Esophagus squamous epithelium (tissue), 5 donors: ENCODE measurements around the gene TAAR9. TPM values are rescaled to one million over a fixed set of nuclear protein-coding genes. Genes with fewer than 3 reads are reported as not detected.

Source experiments
- DNase-seq: peaks from one replicate; lab custom pipeline; 2025; lab: John Stamatoyannopoulos, UW
- H3K27ac ChIP-seq, 4 donors: fragments of 200-600 bp; sonication (generic); one replicate each; pipeline ENCODE4 v1.5.1; 2016 to 2019; ENCODE audit warnings: mild to moderate bottlenecking in 1 of 4
- H3K27me3 ChIP-seq, 4 donors: fragments of 200-600 bp; sonication (generic); 1 replicate in 3 of 4; 2 replicates in 1 of 4; pipeline versions ENCODE4 v1.5.1 to v1.6.0; 2017 to 2021; ENCODE audit warnings: antibody characterized with exemption in 1 of 4
- H3K36me3 ChIP-seq, 3 donors: fragments of 200-600 bp; sonication (generic); one replicate each; pipeline ENCODE4 v1.5.1; 2016 to 2019
- H3K4me1 ChIP-seq, 3 donors: fragments of 200-600 bp; sonication (generic); one replicate each; pipeline ENCODE4 v1.5.1; 2017 to 2019
- H3K4me3 ChIP-seq, 4 donors: fragments of 200-600 bp; sonication (generic); 1 replicate in 3 of 4; 2 replicates in 1 of 4; pipeline ENCODE4 v1.5.1; 2016 to 2019; ENCODE audit warnings: mild to moderate bottlenecking in 2 of 4, moderate library complexity in 1 of 4
- H3K9me3 ChIP-seq, 3 donors: fragments of 200-600 bp; sonication (generic); one replicate each; pipeline ENCODE4 v1.5.1; 2016 to 2019
- POLR2A ChIP-seq, 4 donors: fragments of 450-650 bp; IDR thresholded peaks; one replicate each; pipeline ENCODE4 v1.6.1; 2017; ENCODE audit warnings: antibody characterized with exemption in 4 of 4, mild to moderate bottlenecking in 4 of 4, moderate library complexity in 3 of 4
- WGBS, 2 donors: methylation state at CpG; one replicate each; pipeline ENCODE4 v1.1.5; 2018; 5-methylcytosine and 5-hydroxymethylcytosine counted together
- intact Hi-C: fragments of 100-400 bp; cut with DNase I; formaldehyde crosslinking; loops from one replicate; pipeline ENCODE4 v1.15.0; 2022
- total RNA-seq, 4 donors: library from RNA; depleted of rRNA; stranded (reverse); fragments of >200 nt; gene quantifications; one replicate each; pipeline ENCODE4 v1.1.0, GENCODE V29; 2016
- TF ChIP-seq, protein P1 (sequence below), 6 experiments: fragments of 450-650 bp in 4 of 6; fragments of 200-600 bp in 2 of 6; sonication (generic) in 2 of 6; IDR thresholded peaks; one replicate each; pipeline ENCODE4 v1.5.1; 2016 to 2019; ENCODE audit warnings: antibody characterized with exemption in 6 of 6, mild to moderate bottlenecking in 4 of 6, moderate library complexity in 4 of 6
- donor health status: DM: yes; HTN: yes; CAD: no.

Gene TAAR9
- total RNA-seq, 4 donors from 2014 or later: not detected

DNA sequence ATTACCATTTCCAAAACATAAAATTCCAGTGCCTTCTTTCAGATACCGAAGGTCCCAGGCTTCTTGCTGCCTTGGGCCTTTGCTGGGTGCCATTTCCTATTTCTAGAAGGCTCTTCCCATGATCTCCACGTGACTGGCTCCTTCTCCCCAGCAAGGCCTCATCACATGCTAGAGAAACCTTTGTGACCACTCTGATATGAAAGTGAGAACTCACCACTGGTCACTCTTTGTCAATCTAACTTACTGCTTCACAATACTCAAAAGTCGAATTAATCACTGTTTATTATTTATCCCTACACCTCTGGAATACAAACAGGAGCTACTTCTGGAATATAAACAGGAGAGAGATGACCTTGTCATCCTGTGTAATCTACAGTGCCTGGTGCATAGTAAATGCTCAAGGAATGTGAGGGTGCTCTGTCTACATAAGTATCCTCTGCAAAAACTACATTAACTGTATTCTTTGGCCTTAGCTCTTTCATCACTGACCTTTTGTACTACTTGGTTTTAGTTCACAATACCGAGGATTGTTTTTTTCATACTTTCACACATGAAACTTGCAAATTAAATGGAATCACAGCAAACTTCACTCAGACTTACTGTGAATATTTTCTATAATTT lies 26.8 kb upstream of the TAAR9 start:
- H3K9me3 ChIP-seq: no peaks in the 10 kb centered on the region
- H3K4me3 ChIP-seq: peak overlapping the region in 3 of 4 donors; percentile 87 to 96 (median 92)
- H3K27me3 ChIP-seq: no peaks in the 10 kb centered on the region
- no peak for DNase-seq
- WGBS, 2 donors: 35 to 48% methylated on average over 4 of the region's 4 CpGs
- no peak for TF ChIP-seq POLR2A (IDR thresholded peaks at IDR 0.05)
- TF ChIP-seq, protein P1, sequence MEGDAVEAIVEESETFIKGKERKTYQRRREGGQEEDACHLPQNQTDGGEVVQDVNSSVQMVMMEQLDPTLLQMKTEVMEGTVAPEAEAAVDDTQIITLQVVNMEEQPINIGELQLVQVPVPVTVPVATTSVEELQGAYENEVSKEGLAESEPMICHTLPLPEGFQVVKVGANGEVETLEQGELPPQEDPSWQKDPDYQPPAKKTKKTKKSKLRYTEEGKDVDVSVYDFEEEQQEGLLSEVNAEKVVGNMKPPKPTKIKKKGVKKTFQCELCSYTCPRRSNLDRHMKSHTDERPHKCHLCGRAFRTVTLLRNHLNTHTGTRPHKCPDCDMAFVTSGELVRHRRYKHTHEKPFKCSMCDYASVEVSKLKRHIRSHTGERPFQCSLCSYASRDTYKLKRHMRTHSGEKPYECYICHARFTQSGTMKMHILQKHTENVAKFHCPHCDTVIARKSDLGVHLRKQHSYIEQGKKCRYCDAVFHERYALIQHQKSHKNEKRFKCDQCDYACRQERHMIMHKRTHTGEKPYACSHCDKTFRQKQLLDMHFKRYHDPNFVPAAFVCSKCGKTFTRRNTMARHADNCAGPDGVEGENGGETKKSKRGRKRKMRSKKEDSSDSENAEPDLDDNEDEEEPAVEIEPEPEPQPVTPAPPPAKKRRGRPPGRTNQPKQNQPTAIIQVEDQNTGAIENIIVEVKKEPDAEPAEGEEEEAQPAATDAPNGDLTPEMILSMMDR (IDR thresholded peaks at IDR 0.05): no peak
- peak overlapping the region in 3 of 4 donors; percentile 12 to 96 (median 95) for H3K27ac ChIP-seq
- peaks cover 11 to 43% (median 22%) of the 10 kb centered on the region in 3 donors for H3K4me1 ChIP-seq
- intact Hi-C loops: no loop called here
- peaks cover 0 to 8% (median 0%) of the 10 kb centered on the region in 3 donors for H3K36me3 ChIP-seq

DNA sequence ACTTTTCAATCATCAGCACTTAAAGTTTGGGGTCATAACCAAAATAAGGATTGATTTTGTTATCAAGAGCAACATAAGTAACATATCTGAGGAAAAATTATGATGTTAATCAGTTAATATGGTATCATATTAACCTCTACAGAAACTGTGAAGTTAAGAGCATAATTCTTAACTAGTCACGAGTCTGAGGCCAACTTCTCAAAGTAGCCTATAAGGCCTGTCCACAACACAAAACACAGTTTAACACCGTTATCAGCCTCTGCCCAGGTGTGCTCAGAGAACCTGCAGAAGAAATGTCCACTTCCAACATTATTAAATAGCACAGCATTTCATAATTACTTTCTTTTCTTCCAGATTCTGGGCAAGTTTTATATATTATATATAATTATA lies 26.3 kb upstream of the TAAR9 start:
- peaks cover 0 to 8% (median 0%) of the 10 kb centered on the region in 3 donors for H3K36me3 ChIP-seq
- TF ChIP-seq, protein P1 (IDR thresholded peaks at IDR 0.05): no peak
- TF ChIP-seq POLR2A (IDR thresholded peaks at IDR 0.05): no peak
- WGBS, 2 donors: 16 to 31% methylated on average over 2 of the region's 2 CpGs
- H3K27ac ChIP-seq: peak overlapping the region in 3 of 4 donors; percentile 85 to 96 (median 95)
- H3K9me3 ChIP-seq: no peaks in the 10 kb centered on the region
- H3K27me3 ChIP-seq: no peaks in the 10 kb centered on the region
- DNase-seq: no peak
- peaks cover 10 to 43% (median 18%) of the 10 kb centered on the region in 3 donors for H3K4me1 ChIP-seq
- intact Hi-C loops: no loop called here
- H3K4me3 ChIP-seq: peak overlapping the region; percentile 78 to 96 (median 90)

- H3K27me3 ChIP-seq: no peaks in the 10 kb centered on the region
- peaks cover 0 to 8% (median 0%) of the 10 kb centered on the region in 3 donors for H3K36me3 ChIP-seq
- no peaks in the 10 kb centered on the region for H3K9me3 ChIP-seq
- peaks cover 8 to 43% (median 16%) of the 10 kb centered on the region in 3 donors for H3K4me1 ChIP-seq
- H3K4me3 ChIP-seq: peak overlapping the region; percentile 78 to 96 (median 90)
- DNase-seq: no peak
- peak overlapping the region; percentile 85 to 96 (median 94) for H3K27ac ChIP-seq
- intact Hi-C loops: no loop called here
- WGBS, 2 donors: 0 to 1% methylated on average over 7 of the region's 7 CpGs
- TF ChIP-seq, protein P1 (IDR thresholded peaks at IDR 0.05): no peak
- no peak for TF ChIP-seq POLR2A (IDR thresholded peaks at IDR 0.05)
These were observed 25.8 kb upstream of the TAAR9 start for GRCh38 chr6:132512342-132512637.

DNA sequence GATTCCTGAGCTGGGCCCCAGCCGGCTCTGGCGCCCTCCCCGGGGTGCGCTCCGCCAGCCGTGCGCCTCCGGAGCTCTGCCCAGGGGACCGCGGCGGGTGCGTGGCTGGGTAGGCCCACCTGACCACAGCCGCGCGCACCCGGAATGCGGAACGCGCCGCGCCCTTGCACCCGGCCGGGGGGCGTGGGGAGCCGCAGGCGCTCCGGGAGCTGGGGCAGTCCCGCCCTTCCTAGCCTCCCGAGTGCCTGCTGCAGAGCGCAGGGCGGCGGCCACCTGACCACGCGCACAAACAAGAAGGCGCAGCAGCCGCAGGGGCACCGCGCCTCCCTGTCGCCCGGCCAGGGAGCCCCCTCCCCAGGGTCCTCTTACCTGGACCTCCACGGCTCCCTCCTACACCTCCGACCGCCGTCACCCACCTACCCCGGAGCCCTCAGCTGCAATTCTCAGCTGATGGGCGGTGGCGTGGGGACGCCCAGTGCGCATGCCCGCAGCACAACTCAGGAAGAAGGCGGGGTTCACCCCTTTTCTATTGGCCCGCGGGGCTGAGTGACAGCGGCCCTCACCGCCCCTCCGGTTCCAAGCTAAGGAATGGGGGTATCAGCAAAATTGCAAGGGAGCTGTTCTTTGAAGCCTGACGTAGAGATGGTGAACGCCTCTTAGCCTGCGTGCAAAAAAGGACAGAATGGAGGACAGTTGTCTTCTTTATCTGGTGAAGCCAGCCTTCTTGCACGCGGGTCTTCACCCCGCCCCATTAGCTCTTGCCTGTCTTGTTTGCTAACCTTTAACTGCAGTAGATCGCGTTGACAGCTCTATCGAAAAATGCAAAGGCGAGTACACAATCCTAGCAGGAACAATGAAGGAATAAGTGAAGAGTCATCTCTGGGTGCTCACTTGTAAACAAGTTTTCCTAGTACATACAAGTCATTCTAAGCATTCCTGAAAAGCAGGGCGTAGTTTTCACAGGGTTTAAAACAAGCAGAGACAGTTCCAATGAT lies 25.1 kb upstream of the TAAR9 start, which contains the start of gene STX7:
Gene STX7 (minus strand): TSS at position 479 of the 995 bp plus-strand sequence. CDS start 9,586 bp downstream, outside the sequence.
- no peaks in the 10 kb centered on the region for H3K9me3 ChIP-seq
- intact Hi-C loops: no loop called here
- TF ChIP-seq, protein P1 (IDR thresholded peaks at IDR 0.05): peak in 1 of 6 experiments; percentile 9
- peak in 3 of 4 donors; percentile 58 to 85 (median 65) for TF ChIP-seq POLR2A (IDR thresholded peaks at IDR 0.05)
- peaks cover 8 to 41% (median 16%) of the 10 kb centered on the region in 3 donors for H3K4me1 ChIP-seq
- H3K4me3 ChIP-seq: peak within 1 kb of the TSS; percentile 78 to 96 (median 90)
- WGBS, 2 donors: 1 to 2% methylated on average over 18 to 30 of the region's 67 CpGs
- H3K27ac ChIP-seq: peak within 1 kb of the TSS; percentile 85 to 96 (median 94)
- H3K36me3 ChIP-seq: peaks cover 0 to 7% (median 0%) of the 10 kb centered on the region in 3 donors
- peak; percentile 62 for DNase-seq
- no peaks in the 10 kb centered on the region for H3K27me3 ChIP-seq
